HTERT RPE-1 (cell line): ENCODE measurements around the gene OCSTAMP.

Experiments
- in situ Hi-C: fragments of 300-500 bp; cut with MboI; formaldehyde crosslinking; loops from 4 replicates; pipeline ENCODE4 v1.14.3; 2020; ENCODE audit warnings: low sequenced_read_pairs

OCSTAMP gene

GRCh38 chr20:46520976-46521579, 29.4 kb downstream of the OCSTAMP start:
- in situ Hi-C loops = no loop called here

- in situ Hi-C loops = no loop called here
Measured at GRCh38 chr20:46520540-46520939, 29.9 kb downstream of the OCSTAMP start.

GRCh38 chr20:46519471-46520068, 30.9 kb downstream of the OCSTAMP start:
- in situ Hi-C loops = no loop called here

GRCh38 chr20:46512943-46513844, 37.3 kb downstream of the OCSTAMP start, which contains the start of gene ZNF334:
Gene ZNF334, minus strand, starts transcription at chr20:46513559. Its CDS starts 1,457 bp downstream, at chr20:46512102.
- in situ Hi-C loops = no loop called here

GRCh38 chr20:46509523-46509922, 40.9 kb downstream of the OCSTAMP start:
- in situ Hi-C loops = no loop called here

- in situ Hi-C loops = no loop called here
Measured at GRCh38 chr20:46507760-46508407, 42.6 kb downstream of the OCSTAMP start.

- in situ Hi-C loops = no loop called here
Measured at GRCh38 chr20:46505506-46505905, 44.9 kb downstream of the OCSTAMP start.

- in situ Hi-C loops = no loop called here
Measured at GRCh38 chr20:46501961-46502360, 48.5 kb downstream of the OCSTAMP start.

- in situ Hi-C loops = no loop called here
Measured at GRCh38 chr20:46501337-46501942, 49.0 kb downstream of the OCSTAMP start.

- in situ Hi-C loops = no loop called here
Measured at GRCh38 chr20:46494077-46494476, 56.4 kb downstream of the OCSTAMP start.

- in situ Hi-C loops = no loop called here
Measured at GRCh38 chr20:46491354-46491753, 59.1 kb downstream of the OCSTAMP start.
